Measurements from ENCODE around the gene CFAP157. TPM values are rescaled to one million over a fixed set of nuclear protein-coding genes. Genes with fewer than 3 reads are reported as not detected.

The CFAP157 gene
- total and polyA plus RNA-seq, 2 donors (not counting 3 experiments of a cell fraction or from before 2014, with no cell fraction given): 0.03 TPM; not detected in 1

- Histone ChIP-seq H2AFZ (ENCODE audit: low read depth, low read length) (no peak overlapping the region), H3K27ac (ENCODE audit: insufficient read depth, low read depth, low read length) (no peak overlapping the region), H3K9me1 (replicated peaks; ENCODE audit: control insufficient read depth, extremely low read depth, insufficient read depth, low read length) (no peaks in the 10 kb centered on the region), H3K9ac (replicated peaks; ENCODE audit: extremely low read depth, insufficient read depth, low read length) (no peak overlapping the region), H3K9me3 (replicated peaks; ENCODE audit: control insufficient read depth, insufficient read depth, low read length) (no peaks in the 10 kb centered on the region), H3K4me1 (ENCODE audit: control insufficient read depth, extremely low read depth, insufficient read depth, low read length) (no peaks in the 10 kb centered on the region), H3K27me3 (ENCODE audit: control insufficient read depth in 2 of 2, insufficient read depth in 2 of 2, low read length in 2 of 2) (no peaks in the 10 kb centered on the region), H4K20me1 (replicated peaks; ENCODE audit: control insufficient read depth, extremely low read depth, insufficient read depth, low read length) (no peaks in the 10 kb centered on the region), H3K79me2 (ENCODE audit: control insufficient read depth, insufficient read depth, low read length) (no peaks in the 10 kb centered on the region), H3K4me3 (replicated peaks in 1 of 3; ENCODE audit: insufficient read depth in 1 of 3, low read depth in 1 of 3, low read length in 3 of 3) (no peak overlapping the region), H3K36me3 (ENCODE audit: control insufficient read depth in 2 of 2, extremely low read depth in 1 of 2, insufficient read depth in 2 of 2, low read length in 2 of 2) (peaks cover 0 to 11% of the 10 kb centered on the region in 2 experiments), H3K4me2 (ENCODE audit: insufficient read depth, low read length) (no peak overlapping the region)
- intact Hi-C loops (cut with micrococcal nuclease): no loop called here
- no peak for DNase-seq (ENCODE audit: low read depth, low spot score)
- no peak for FAIRE-seq
- TF ChIP-seq EZH2 (IDR thresholded peaks at IDR 0.05; ENCODE audit: borderline replicate concordance, low read depth, low read length, severe bottlenecking) (no peak), FOS (IDR thresholded peaks at IDR 0.05; ENCODE audit: borderline replicate concordance, insufficient read depth, low read length) (no peak), MAX (IDR thresholded peaks at IDR 0.05; ENCODE audit: insufficient read depth, insufficient read length) (no peak), POLR2A (IDR thresholded peaks at IDR 0.05; ENCODE audit: low read depth, low read length) (no peak), POLR2AphosphoS5 (IDR thresholded peaks at IDR 0.05; ENCODE audit: insufficient read depth, low read depth, low read length) (no peak), CTCF (IDR thresholded peaks at IDR 0.05; ENCODE audit: extremely low read depth in 1 of 2, insufficient read depth in 1 of 2, low read depth in 1 of 2, low read length in 2 of 2) (no peak), GATA2 (IDR thresholded peaks at IDR 0.05; ENCODE audit: insufficient read depth, insufficient read length, low read depth, low read length) (no peak), MYC (IDR thresholded peaks at IDR 0.05; ENCODE audit: low read depth, low read length) (no peak), JUN (IDR thresholded peaks at IDR 0.05; ENCODE audit: borderline replicate concordance, insufficient read depth, insufficient read length, low read depth) (no peak)
- CTCF ChIA-PET: interaction anchor here (0.6 to 2.0 kb wide), 8 partner anchors 15 to 253 kb away, joined by 3 to 4 read pairs (median 3); no protein-coding TSS in a partner anchor
- dilution Hi-C loops (cut with MboI; ENCODE audit: extremely low pct_ligation_motif_present, low sequenced_read_pairs): no loop called here
- POLR2A ChIA-PET: no interaction called here
- no TSS peak for BruUV-seq (replicated peaks)
Observed at GRCh38 chr9:127667906-127668305, 38.9 kb upstream of the CFAP157 start.

Measured in endothelial cell of umbilical vein (primary cell).